Activated T-cell treated with anti-CD3 and anti-CD28 coated beads, Interleukin-2, amount 50 U/mL, for 24 hours (primary cell): ENCODE data around the gene THAP11.
"Not testable (repeated sequence)": the region's sequence is repeated elsewhere in the genome, so short reads cannot be mapped to it uniquely, and the experiment has no call there.

ENCODE experiments used
- DNase-seq: peaks from one replicate; pipeline ENCODE4 v3.0.0-alpha.2; 2020
- H3K27ac Mint-ChIP-seq: 2 replicates; pipeline ENCODE4 v1.8.0; 2020; ENCODE audit warnings: mild to moderate bottlenecking, mixed read lengths
- H3K27me3 Mint-ChIP-seq: 2 replicates; pipeline ENCODE4 v1.8.0; 2020; ENCODE audit warnings: mixed read lengths
- H3K36me3 Mint-ChIP-seq: 2 replicates; pipeline ENCODE4 v1.8.0; 2020; ENCODE audit warnings: low read depth, mixed read lengths
- H3K4me1 Mint-ChIP-seq: 2 replicates; pipeline ENCODE4 v1.8.0; 2020; ENCODE audit warnings: low read depth, mixed read lengths
- H3K4me3 Mint-ChIP-seq: 2 replicates; pipeline ENCODE4 v1.8.0; 2020; ENCODE audit warnings: mild to moderate bottlenecking, moderate library complexity, mixed read lengths
- H3K9me3 Mint-ChIP-seq: 2 replicates; pipeline ENCODE4 v1.8.0; 2020; ENCODE audit warnings: mixed read lengths

THAP11 gene

GRCh38 chr16:67822511-67822910 lies 19.6 kb upstream of the THAP11 start:
- no peaks in the 10 kb centered on the region for H3K27me3 Mint-ChIP-seq
- H3K4me1 Mint-ChIP-seq: no peaks in the 10 kb centered on the region
- no peak overlapping the region for H3K4me3 Mint-ChIP-seq
- peaks cover 14% of the 10 kb centered on the region for H3K36me3 Mint-ChIP-seq
- DNase-seq: no peak
- no peak overlapping the region for H3K27ac Mint-ChIP-seq
- no peaks in the 10 kb centered on the region for H3K9me3 Mint-ChIP-seq

GRCh38 chr16:67825119-67825518 lies 17.0 kb upstream of the THAP11 start:
- Mint-ChIP-seq H3K9me3 (no peaks in the 10 kb centered on the region), H3K27ac (no peak overlapping the region), H3K27me3 (no peaks in the 10 kb centered on the region), H3K4me3 (no peak overlapping the region), H3K36me3 (peaks cover 39% of the 10 kb centered on the region), H3K4me1 (no peaks in the 10 kb centered on the region)
- DNase-seq: no peak

- Mint-ChIP-seq H3K27me3 (no peaks in the 10 kb centered on the region), H3K36me3 (peaks cover 47% of the 10 kb centered on the region), H3K4me3 (no peak overlapping the region), H3K9me3 (no peaks in the 10 kb centered on the region), H3K4me1 (no peaks in the 10 kb centered on the region), H3K27ac (no peak overlapping the region)
- no peak for DNase-seq
Measured at GRCh38 chr16:67825906-67826305, 16.2 kb upstream of the THAP11 start.

GRCh38 chr16:67828651-67829050 lies 13.5 kb upstream of the THAP11 start:
- no peak overlapping the region for H3K27ac Mint-ChIP-seq
- H3K36me3 Mint-ChIP-seq: peaks cover 66% of the 10 kb centered on the region
- DNase-seq: no peak
- H3K27me3 Mint-ChIP-seq: no peaks in the 10 kb centered on the region
- no peak overlapping the region for H3K4me3 Mint-ChIP-seq
- H3K9me3 Mint-ChIP-seq: no peaks in the 10 kb centered on the region
- H3K4me1 Mint-ChIP-seq: peaks cover 9% of the 10 kb centered on the region

GRCh38 chr16:67833030-67833414 lies 9.1 kb upstream of the THAP11 start:
- no peaks in the 10 kb centered on the region for H3K9me3 Mint-ChIP-seq
- H3K27ac Mint-ChIP-seq: peak overlapping the region; percentile 93
- H3K36me3 Mint-ChIP-seq: peaks cover 48% of the 10 kb centered on the region
- DNase-seq: no peak
- H3K4me1 Mint-ChIP-seq: peaks cover 13% of the 10 kb centered on the region
- H3K27me3 Mint-ChIP-seq: no peaks in the 10 kb centered on the region
- peak overlapping the region; percentile 93 for H3K4me3 Mint-ChIP-seq

- peaks cover 42% of the 10 kb centered on the region for H3K36me3 Mint-ChIP-seq
- DNase-seq: peak; percentile 95
- peak overlapping the region; percentile 93 for H3K4me3 Mint-ChIP-seq
- H3K9me3 Mint-ChIP-seq: no peaks in the 10 kb centered on the region
- H3K27ac Mint-ChIP-seq: peak overlapping the region; percentile 93
- no peaks in the 10 kb centered on the region for H3K27me3 Mint-ChIP-seq
- H3K4me1 Mint-ChIP-seq: peaks cover 13% of the 10 kb centered on the region
Measured at GRCh38 chr16:67833415-67834241, 8.5 kb upstream of the THAP11 start.

GRCh38 chr16:67834242-67834614 lies 7.9 kb upstream of the THAP11 start:
- Mint-ChIP-seq H3K27ac (peak overlapping the region; percentile 93), H3K36me3 (peaks cover 36% of the 10 kb centered on the region), H3K4me3 (peak overlapping the region; percentile 93), H3K9me3 (no peaks in the 10 kb centered on the region), H3K27me3 (no peaks in the 10 kb centered on the region), H3K4me1 (peaks cover 13% of the 10 kb centered on the region)
- no peak for DNase-seq

GRCh38 chr16:67837190-67837589 lies 4.9 kb upstream of the THAP11 start:
- not testable (repeated sequence) for H3K4me3 Mint-ChIP-seq, DNase-seq, H3K27me3 Mint-ChIP-seq, H3K27ac Mint-ChIP-seq, H3K36me3 Mint-ChIP-seq, H3K9me3 Mint-ChIP-seq
- H3K4me1 Mint-ChIP-seq: peaks cover 19% of the 10 kb centered on the region

GRCh38 chr16:67837811-67838210 lies 4.3 kb upstream of the THAP11 start:
- H3K9me3 Mint-ChIP-seq: no peaks in the 10 kb centered on the region
- no peak overlapping the region for H3K4me3 Mint-ChIP-seq
- H3K36me3 Mint-ChIP-seq: peaks cover 12% of the 10 kb centered on the region

GRCh38 chr16:67841198-67841815 lies 813 bp upstream of the THAP11 start:
- Mint-ChIP-seq H3K36me3 (peaks cover 36% of the 10 kb centered on the region), H3K27me3 (no peaks in the 10 kb centered on the region), H3K4me1 (peaks cover 38% of the 10 kb centered on the region), H3K27ac (peak overlapping the region; percentile 99), H3K9me3 (no peaks in the 10 kb centered on the region), H3K4me3 (peak overlapping the region; percentile 90)
- DNase-seq: no peak

More at GRCh38 chr16:67837811-67838210, 4.3 kb upstream of the THAP11 start:
- Mint-ChIP-seq H3K4me1 (peaks cover 13% of the 10 kb centered on the region), H3K27me3 (no peaks in the 10 kb centered on the region), H3K27ac (no peak overlapping the region)
- no peak for DNase-seq

- peaks cover 41% of the 10 kb centered on the region for H3K4me1 Mint-ChIP-seq
- no peaks in the 10 kb centered on the region for H3K27me3 Mint-ChIP-seq
- H3K9me3 Mint-ChIP-seq: no peaks in the 10 kb centered on the region
- DNase-seq: peak; percentile 79
- peaks cover 41% of the 10 kb centered on the region for H3K36me3 Mint-ChIP-seq
- peak overlapping the region; percentile 95 for H3K27ac Mint-ChIP-seq
- peak overlapping the region; percentile 96 for H3K4me3 Mint-ChIP-seq
Measured at GRCh38 chr16:67842509-67843342, 606 bp downstream of the THAP11 start.

- Mint-ChIP-seq H3K4me1 (peaks cover 47% of the 10 kb centered on the region), H3K9me3 (no peaks in the 10 kb centered on the region), H3K27me3 (no peaks in the 10 kb centered on the region), H3K36me3 (peaks cover 44% of the 10 kb centered on the region), H3K4me3 (peak overlapping the region; percentile 96), H3K27ac (peak overlapping the region; percentile 95)
- DNase-seq: no peak
Measured at GRCh38 chr16:67843343-67843765, 1.2 kb downstream of the THAP11 start.

- no peaks in the 10 kb centered on the region for H3K27me3 Mint-ChIP-seq
- H3K4me1 Mint-ChIP-seq: peaks cover 53% of the 10 kb centered on the region
- H3K27ac Mint-ChIP-seq: peak overlapping the region; percentile 95
- peaks cover 51% of the 10 kb centered on the region for H3K36me3 Mint-ChIP-seq
- no peak for DNase-seq
- peak overlapping the region; percentile 96 for H3K4me3 Mint-ChIP-seq
- no peaks in the 10 kb centered on the region for H3K9me3 Mint-ChIP-seq
Measured at GRCh38 chr16:67844497-67844896, 2.4 kb downstream of the THAP11 start.

- no peaks in the 10 kb centered on the region for H3K9me3 Mint-ChIP-seq
- no peak for DNase-seq
- H3K4me3 Mint-ChIP-seq: peak overlapping the region; percentile 96
- H3K27me3 Mint-ChIP-seq: no peaks in the 10 kb centered on the region
- H3K36me3 Mint-ChIP-seq: peaks cover 59% of the 10 kb centered on the region
- H3K4me1 Mint-ChIP-seq: peaks cover 59% of the 10 kb centered on the region
- H3K27ac Mint-ChIP-seq: peak overlapping the region; percentile 94
Measured at GRCh38 chr16:67845291-67846062, 3.4 kb downstream of the THAP11 start.
